Activated B cell treated with CpG ODN at 0.5 μM for 24 hours (primary cell): Measurements from ENCODE around the gene CHMP4A. TPM values are rescaled to one million over a fixed set of nuclear protein-coding genes. Genes with fewer than 3 reads are reported as not detected.

Source experiments
- ATAC-seq: fragments of 200-7000 bp; cut with Tn5 transposase; one replicate; pipeline ENCODE4 v1.10.0; 2021; ENCODE audit warnings: low read depth, mild to moderate bottlenecking, moderate library complexity
- CTCF ChIA-PET: fragments of 350-600 bp; sonication (Branson Sonifier 250); formaldehyde crosslinking; loops from one replicate; lab custom pipeline; 2021; ENCODE audit warnings: antibody characterized with exemption; lab: Charles Lee
- POLR2A ChIA-PET: fragments of 350-600 bp; sonication (Branson Sonifier 250); formaldehyde crosslinking; loops from one replicate; lab custom pipeline; 2021; ENCODE audit warnings: antibody characterized with exemption; lab: Charles Lee
- DNase-seq: peaks from one replicate; pipeline ENCODE4 v3.0.0; 2022
- H3K27ac Mint-ChIP-seq: one replicate; pipeline ENCODE4 v1.8.0; 2020; ENCODE audit warnings: mixed read lengths
- H3K27me3 Mint-ChIP-seq: one replicate; pipeline ENCODE4 v1.8.0; 2021; ENCODE audit warnings: mixed read lengths
- H3K36me3 Mint-ChIP-seq: one replicate; pipeline ENCODE4 v1.8.0; 2021; ENCODE audit warnings: low read depth, mixed read lengths
- H3K4me1 Mint-ChIP-seq: one replicate; pipeline ENCODE4 v1.8.0; 2021; ENCODE audit warnings: mixed read lengths
- H3K4me3 Mint-ChIP-seq: one replicate; pipeline ENCODE4 v1.8.0; 2020; ENCODE audit warnings: mild to moderate bottlenecking, mixed read lengths
- H3K9me3 Mint-ChIP-seq: one replicate; pipeline ENCODE4 v1.8.0; 2020; ENCODE audit warnings: mixed read lengths
- CTCF ChIP-seq: fragments of 200-600 bp; IDR thresholded peaks from one replicate; pipeline ENCODE4 v1.8.0; 2022; ENCODE audit warnings: antibody characterized with exemption, mild to moderate bottlenecking
- intact Hi-C: fragments of 100-400 bp; cut with micrococcal nuclease; formaldehyde crosslinking; loops from one replicate; pipeline ENCODE4 v1.15.1; 2024
- total RNA-seq: library from RNA; stranded (reverse); gene quantifications from 2 replicates; pipeline ENCODE4 v1.2.3, GENCODE V29; 2022

Gene CHMP4A
- total RNA-seq, 1 donor from 2014 or later: 88.5 TPM

- POLR2A ChIA-PET: interaction anchor here (0.6 to 6.6 kb wide), 31 partner anchors 9 to 220 kb away, joined by 3 to 143 read pairs (median 5); partner anchors contain the start of genes CARMIL3, CBLN3, CIDEB and DCAF11
- DNase-seq: no peak
- no peak for ATAC-seq
- Mint-ChIP-seq H3K4me1 (peaks cover 49% of the 10 kb centered on the region), H3K9me3 (no peaks in the 10 kb centered on the region), H3K27ac (peak overlapping the region; percentile 95), H3K27me3 (no peaks in the 10 kb centered on the region), H3K36me3 (peaks cover 37% of the 10 kb centered on the region), H3K4me3 (peak overlapping the region; percentile 93)
- CTCF ChIA-PET: interaction anchor here (0.9 to 5.6 kb wide), 12 partner anchors 13 to 216 kb away, joined by 3 to 37 read pairs (median 6); partner anchors contain the start of genes CIDEB, IRF9, LTB4R2 and TINF2
- no peak for TF ChIP-seq CTCF
- intact Hi-C loops: loop anchor here (1.0 kb wide), 5 partner anchors 16 to 92 kb away; partner anchors contain the start of genes GMPR2, IRF9, NEDD8 and RABGGTA
Measured at GRCh38 chr14:24216345-24216699, 3.0 kb upstream of the CHMP4A start.

GRCh38 chr14:24215495-24216344, 2.4 kb upstream of the CHMP4A start, which contains the start of gene MDP1:
TSS of gene MDP1 (minus strand) at chr14:24216066. CDS start at chr14:24215955, 111 bp downstream.
- H3K9me3 Mint-ChIP-seq: no peaks in the 10 kb centered on the region
- no peak for TF ChIP-seq CTCF
- intact Hi-C loops: loop anchor here (1.0 kb wide), 5 partner anchors 17 to 93 kb away; partner anchors contain the start of genes GMPR2, IRF9, NEDD8 and RABGGTA
- peaks cover 50% of the 10 kb centered on the region for H3K4me1 Mint-ChIP-seq
- peak; percentile 75 for ATAC-seq
- ChIA-PET POLR2A (interaction anchor here (0.6 to 6.6 kb wide), 37 partner anchors 9 to 1376 kb away, joined by 3 to 143 read pairs (median 5); partner anchors contain the start of genes CARMIL3, CBLN3, CIDEB and DCAF11), CTCF (interaction anchor here (0.6 to 5.6 kb wide), 13 partner anchors 12 to 221 kb away, joined by 3 to 37 read pairs (median 5); partner anchors contain the start of genes CIDEB, IRF9, LTB4R2 and TINF2)
- DNase-seq: peak; percentile 71
- H3K36me3 Mint-ChIP-seq: peaks cover 43% of the 10 kb centered on the region
- no peaks in the 10 kb centered on the region for H3K27me3 Mint-ChIP-seq
- peak within 1 kb of the TSS; percentile 95 for H3K27ac Mint-ChIP-seq
- peak within 1 kb of the TSS; percentile 93 for H3K4me3 Mint-ChIP-seq

- intact Hi-C loops: loop anchor here (1.0 to 5.0 kb wide), 10 partner anchors 19 to 912 kb away; partner anchors contain the start of genes DCAF11, EMC9, IPO4 and NRL
- H3K27ac Mint-ChIP-seq: peak overlapping the region; percentile 95
Measured at GRCh38 chr14:24213866-24214662, 776 bp upstream of the CHMP4A start.

GRCh38 chr14:24211311-24211710, 2.0 kb downstream of the CHMP4A start:
- Mint-ChIP-seq H3K27me3 (no peaks in the 10 kb centered on the region), H3K4me3 (peak overlapping the region; percentile 91), H3K9me3 (no peaks in the 10 kb centered on the region), H3K36me3 (peaks cover 70% of the 10 kb centered on the region), H3K27ac (peak overlapping the region; percentile 95), H3K4me1 (peaks cover 68% of the 10 kb centered on the region)
- ATAC-seq (no peak), DNase-seq (no peak)
- no peak for TF ChIP-seq CTCF
- POLR2A ChIA-PET: interaction anchor here (0.6 to 6.6 kb wide), 8 partner anchors 13 to 86 kb away, joined by 3 to 143 read pairs (median 19); partner anchors contain the start of genes IPO4, IRF9, PSME1 and PSME2
- CTCF ChIA-PET: interaction anchor here (0.7 to 1.5 kb wide), 2 partner anchors 16 to 31 kb away, joined by 3 to 4 read pairs; partner anchors contain the start of genes TINF2 and TM9SF1
- intact Hi-C loops: loop anchor here (5.0 kb wide), 1 partner anchor 909 kb away; the partner anchor contains the start of gene PPP1R3E

More at GRCh38 chr14:24213866-24214662, 776 bp upstream of the CHMP4A start:
- no peaks in the 10 kb centered on the region for H3K9me3 Mint-ChIP-seq
- ChIA-PET POLR2A (interaction anchor here (0.6 to 6.6 kb wide), 41 partner anchors 10 to 893 kb away, joined by 3 to 143 read pairs (median 7); partner anchors contain the start of genes CBLN3, CIDEB, DCAF11 and DHRS1), CTCF (interaction anchor here (0.8 to 5.6 kb wide), 11 partner anchors 18 to 222 kb away, joined by 3 to 37 read pairs (median 3); partner anchors contain the start of genes DHRS1, IPO4, IRF9 and NOP9)
- peaks cover 58% of the 10 kb centered on the region for H3K36me3 Mint-ChIP-seq
- TF ChIP-seq CTCF: no peak
- H3K4me3 Mint-ChIP-seq: peak overlapping the region; percentile 91
- no peak for DNase-seq
- H3K27me3 Mint-ChIP-seq: no peaks in the 10 kb centered on the region
- ATAC-seq: no peak
- H3K4me1 Mint-ChIP-seq: peaks cover 53% of the 10 kb centered on the region
